Activated naive CD4-positive, alpha-beta T cell treated with anti-CD3 and anti-CD28 coated beads, Interleukin-2, amount 10 ng/mL, durations not matched to agents 7 days and 5 days (primary cell): ENCODE data around the gene CSGALNACT2.
"Not testable (repeated sequence)": the region's sequence is repeated elsewhere in the genome, so short reads cannot be mapped to it uniquely, and the experiment has no call there.

Experiments
- CTCF ChIA-PET: fragments of 350-600 bp; sonication (Branson Sonifier 250); formaldehyde crosslinking; loops from one replicate; lab custom pipeline; 2021; ENCODE audit warnings: antibody characterized with exemption; lab: Charles Lee
- DNase-seq: peaks from one replicate; pipeline ENCODE4 v3.0.0-alpha.2; 2020
- H3K27ac Mint-ChIP-seq: one replicate; pipeline ENCODE4 v1.8.0; 2021; ENCODE audit warnings: mild to moderate bottlenecking, moderate library complexity, mixed read lengths
- H3K27me3 Mint-ChIP-seq: one replicate; pipeline ENCODE4 v1.8.0; 2021; ENCODE audit warnings: mild to moderate bottlenecking, mixed read lengths
- H3K36me3 Mint-ChIP-seq: one replicate; pipeline ENCODE4 v1.8.0; 2021; ENCODE audit warnings: mixed read lengths
- H3K4me1 Mint-ChIP-seq: one replicate; pipeline ENCODE4 v1.8.0; 2021; ENCODE audit warnings: mixed read lengths
- H3K4me3 Mint-ChIP-seq: one replicate; pipeline ENCODE4 v1.8.0; 2021; ENCODE audit warnings: mild to moderate bottlenecking, moderate library complexity, mixed read lengths
- H3K9me3 Mint-ChIP-seq: one replicate; pipeline ENCODE4 v1.8.0; 2021; ENCODE audit warnings: mixed read lengths

Gene CSGALNACT2

DNA sequence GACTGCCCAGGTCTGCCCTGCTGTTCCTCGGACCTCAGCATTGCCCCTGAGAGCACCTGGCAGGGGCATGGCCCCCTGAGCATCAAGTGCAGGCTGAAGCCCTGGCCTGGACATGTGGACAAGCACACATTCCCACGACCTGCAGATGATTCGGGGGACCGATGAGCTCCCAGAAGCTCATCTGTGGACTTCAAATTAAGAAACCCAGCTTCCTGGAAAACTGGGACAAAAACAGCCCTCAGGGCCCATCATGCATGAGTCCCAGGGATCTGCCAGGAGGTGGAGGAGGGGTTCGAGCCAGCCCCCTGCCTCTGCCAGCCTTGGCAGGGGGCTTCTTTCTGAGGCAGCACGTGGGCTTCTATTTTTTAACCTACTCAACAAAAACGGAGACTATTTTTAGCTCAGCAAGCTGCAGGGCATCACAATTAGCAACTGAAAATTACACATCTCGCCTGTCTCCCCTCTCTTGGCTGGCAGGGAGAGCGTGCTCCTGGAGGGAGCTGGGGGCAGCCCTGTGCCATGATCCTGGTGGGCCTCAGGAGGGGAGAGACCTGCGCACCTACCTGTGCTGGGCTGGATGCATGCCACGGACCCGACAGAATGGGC, 76.8 kb downstream of the CSGALNACT2 start:
- Mint-ChIP-seq H3K9me3 (no peaks in the 10 kb centered on the region), H3K27me3 (peaks cover 44% of the 10 kb centered on the region), H3K4me1 (no peaks in the 10 kb centered on the region), H3K27ac (no peak overlapping the region), H3K4me3 (no peak overlapping the region), H3K36me3 (no peaks in the 10 kb centered on the region)
- DNase-seq: no peak
- CTCF ChIA-PET: interaction anchor here (4.2 kb wide), 1 partner anchor 11 kb away, joined by 35 read pairs; no protein-coding TSS in a partner anchor

- no peak overlapping the region for H3K27ac Mint-ChIP-seq
- H3K36me3 Mint-ChIP-seq: no peaks in the 10 kb centered on the region
- H3K9me3 Mint-ChIP-seq: no peaks in the 10 kb centered on the region
- CTCF ChIA-PET: interaction anchor here (0.8 to 4.2 kb wide), 2 partner anchors 12 to 40 kb away, joined by 3 to 35 read pairs; no protein-coding TSS in a partner anchor
- no peaks in the 10 kb centered on the region for H3K4me1 Mint-ChIP-seq
- H3K27me3 Mint-ChIP-seq: peaks cover 44% of the 10 kb centered on the region
- no peak overlapping the region for H3K4me3 Mint-ChIP-seq
- no peak for DNase-seq
Measured at GRCh38 chr10:43215758-43216455, 77.7 kb downstream of the CSGALNACT2 start.

DNA sequence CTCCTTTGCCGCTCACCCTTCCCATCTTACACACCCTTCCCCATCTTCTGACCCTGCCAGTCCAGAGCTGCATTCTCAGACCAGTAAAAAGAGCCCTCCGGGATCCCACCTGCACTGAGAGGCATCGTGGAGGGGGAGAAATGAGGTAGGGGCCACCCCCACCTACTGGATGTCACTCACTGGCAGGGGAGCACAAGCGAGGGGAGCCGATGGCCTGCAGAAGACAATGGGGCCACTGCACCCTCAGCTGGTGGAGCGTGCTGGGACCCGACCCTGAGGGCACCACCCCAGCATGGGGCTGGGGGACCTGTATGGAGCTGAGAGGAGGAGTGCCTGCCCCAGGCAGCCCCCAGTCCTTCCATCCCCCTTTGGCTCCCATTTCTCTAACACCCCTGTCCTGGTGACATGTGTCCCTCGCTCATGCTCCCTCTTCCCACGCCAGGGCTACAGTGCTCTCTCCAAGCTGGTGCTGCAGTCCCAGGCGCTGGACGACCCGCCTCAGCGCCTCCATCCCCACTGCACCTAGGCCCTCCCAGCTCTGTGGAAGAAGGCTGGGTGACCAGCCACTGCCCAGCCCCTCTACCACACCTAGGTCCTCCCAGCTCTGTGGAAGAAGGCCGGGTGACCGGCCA, 78.8 kb downstream of the CSGALNACT2 start:
- DNase-seq: no peak
- Mint-ChIP-seq H3K27ac (no peak overlapping the region), H3K36me3 (no peaks in the 10 kb centered on the region), H3K9me3 (no peaks in the 10 kb centered on the region), H3K27me3 (peaks cover 48% of the 10 kb centered on the region), H3K4me1 (no peaks in the 10 kb centered on the region), H3K4me3 (no peak overlapping the region)
- CTCF ChIA-PET: interaction anchor here (0.8 kb wide), 1 partner anchor 39 kb away, joined by 3 read pairs; no protein-coding TSS in a partner anchor

GRCh38 chr10:43217563-43218205, 79.4 kb downstream of the CSGALNACT2 start:
- Mint-ChIP-seq H3K36me3 (no peaks in the 10 kb centered on the region), H3K27ac (no peak overlapping the region), H3K9me3 (no peaks in the 10 kb centered on the region), H3K4me1 (no peaks in the 10 kb centered on the region), H3K4me3 (no peak overlapping the region), H3K27me3 (peaks cover 50% of the 10 kb centered on the region)
- CTCF ChIA-PET: interaction anchor here (1.7 kb wide), 1 partner anchor 13 kb away, joined by 8 read pairs; no protein-coding TSS in a partner anchor
- no peak for DNase-seq

- Mint-ChIP-seq H3K36me3 (no peaks in the 10 kb centered on the region), H3K27ac (no peak overlapping the region), H3K27me3 (peaks cover 51% of the 10 kb centered on the region), H3K4me1 (no peaks in the 10 kb centered on the region), H3K9me3 (no peaks in the 10 kb centered on the region), H3K4me3 (no peak overlapping the region)
- DNase-seq: no peak
- CTCF ChIA-PET: interaction anchor here (1.7 kb wide), 1 partner anchor 13 kb away, joined by 8 read pairs; no protein-coding TSS in a partner anchor
Measured at GRCh38 chr10:43218206-43218950, 80.1 kb downstream of the CSGALNACT2 start.

DNA sequence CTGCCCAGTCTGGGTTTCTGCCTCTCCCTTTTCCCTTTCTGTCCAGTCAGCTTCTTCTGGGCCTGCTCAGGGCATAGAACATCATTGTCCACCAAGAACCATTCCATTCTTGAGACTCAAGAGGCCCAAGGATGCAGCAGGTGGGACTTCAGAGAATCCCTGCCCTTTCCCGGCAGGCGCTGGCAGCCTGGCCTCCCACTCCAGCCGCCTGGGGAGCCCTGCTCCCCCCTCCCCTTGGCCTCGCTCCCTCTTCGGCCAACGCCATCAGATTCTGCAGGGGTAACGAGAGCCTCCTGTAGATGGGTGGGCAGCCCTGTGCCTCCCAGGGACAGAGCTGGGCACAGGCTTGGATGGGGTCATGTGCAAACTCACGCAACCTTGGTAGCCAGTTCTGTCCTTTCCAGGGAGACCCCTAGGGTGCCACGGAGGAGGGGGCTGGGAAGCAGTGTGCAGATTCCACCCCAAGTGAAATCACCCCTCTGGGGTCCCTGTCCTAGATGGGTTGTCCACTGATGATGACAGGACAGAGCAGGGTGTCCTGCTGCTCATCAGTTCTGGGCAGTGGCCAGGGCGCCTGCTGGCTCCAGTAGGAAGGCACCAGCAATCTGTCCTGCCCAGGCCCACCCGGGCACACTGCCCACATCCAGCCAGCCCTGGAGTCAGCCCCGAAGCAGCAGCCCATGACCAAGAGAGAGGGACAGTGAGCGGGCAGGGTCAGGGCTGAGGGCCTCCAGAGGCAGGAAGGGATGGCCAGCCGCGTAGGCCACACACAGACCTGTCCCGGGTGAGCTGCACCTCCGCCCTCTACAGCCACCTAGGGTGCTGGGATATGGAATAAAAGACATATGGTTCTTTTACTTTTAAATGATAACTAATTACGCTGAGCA, 80.9 kb downstream of the CSGALNACT2 start:
- Mint-ChIP-seq H3K36me3 (no peaks in the 10 kb centered on the region), H3K27ac (no peak overlapping the region), H3K9me3 (no peaks in the 10 kb centered on the region), H3K4me1 (no peaks in the 10 kb centered on the region), H3K27me3 (peaks cover 46% of the 10 kb centered on the region), H3K4me3 (no peak overlapping the region)
- no peak for DNase-seq
- CTCF ChIA-PET: interaction anchor here (1.7 kb wide), 1 partner anchor 14 kb away, joined by 8 read pairs; no protein-coding TSS in a partner anchor

DNA sequence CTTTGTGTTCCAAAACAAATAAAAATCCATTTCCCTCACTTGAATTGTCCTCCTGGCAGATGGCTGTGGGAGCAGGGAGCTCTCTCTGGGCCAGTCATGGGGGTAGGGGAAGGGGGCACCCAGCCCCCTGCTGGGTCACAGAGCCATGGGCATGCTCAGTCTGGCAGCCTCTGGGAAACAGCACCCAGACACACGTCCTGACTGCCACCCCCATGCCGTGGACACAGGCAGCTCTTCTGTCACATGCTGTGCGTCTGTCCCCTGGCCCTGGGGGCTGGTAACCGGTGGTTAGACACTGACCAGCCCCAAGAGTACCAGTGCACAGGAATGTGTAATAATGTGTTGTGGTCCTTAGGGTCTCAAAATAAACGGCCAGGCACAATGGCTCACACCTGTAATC, 81.6 kb downstream of the CSGALNACT2 start:
- Mint-ChIP-seq H3K9me3 (no peaks in the 10 kb centered on the region), H3K27me3 (peaks cover 46% of the 10 kb centered on the region), H3K27ac (no peak overlapping the region), H3K4me3 (no peak overlapping the region), H3K36me3 (no peaks in the 10 kb centered on the region), H3K4me1 (no peaks in the 10 kb centered on the region)
- DNase-seq: peak; percentile 5
- CTCF ChIA-PET: interaction anchor here (1.6 kb wide), 1 partner anchor 15 kb away, joined by 10 read pairs; no protein-coding TSS in a partner anchor

DNA sequence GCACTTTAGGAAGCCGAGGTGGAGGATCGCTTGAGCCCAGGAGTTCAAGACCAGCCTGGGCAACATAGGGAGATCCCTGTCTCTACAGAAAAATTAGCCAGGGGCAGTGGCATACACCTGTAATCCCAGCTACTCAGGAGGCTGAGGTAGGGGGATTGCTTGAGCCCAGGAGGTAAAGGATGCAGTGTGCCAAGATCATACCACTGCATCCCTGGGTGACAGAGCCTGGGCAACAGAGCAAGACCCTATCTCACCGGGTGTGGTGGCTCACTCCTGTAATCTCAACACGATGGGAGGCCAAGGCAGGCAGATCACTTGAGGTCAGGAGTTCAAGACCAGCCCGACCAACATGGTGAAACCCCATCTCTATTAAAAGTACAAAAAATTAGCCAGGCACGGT, 82.0 kb downstream of the CSGALNACT2 start:
- H3K27ac Mint-ChIP-seq, H3K36me3 Mint-ChIP-seq, H3K4me1 Mint-ChIP-seq, H3K9me3 Mint-ChIP-seq, H3K4me3 Mint-ChIP-seq: not testable (repeated sequence)
- DNase-seq: peak; percentile 13
- CTCF ChIA-PET: interaction anchor here (1.6 kb wide), 1 partner anchor 15 kb away, joined by 10 read pairs; no protein-coding TSS in a partner anchor
- peaks cover 50% of the 10 kb centered on the region for H3K27me3 Mint-ChIP-seq

- no peaks in the 10 kb centered on the region for H3K36me3 Mint-ChIP-seq
- H3K4me1 Mint-ChIP-seq: no peaks in the 10 kb centered on the region
- DNase-seq: peak; percentile 14
- CTCF ChIA-PET: interaction anchor here (1.4 to 2.2 kb wide), 3 partner anchors 16 to 240 kb away, joined by 4 to 10 read pairs (median 5); no protein-coding TSS in a partner anchor
- H3K27ac Mint-ChIP-seq: no peak overlapping the region
- H3K4me3 Mint-ChIP-seq: no peak overlapping the region
- no peaks in the 10 kb centered on the region for H3K9me3 Mint-ChIP-seq
- H3K27me3 Mint-ChIP-seq: peaks cover 56% of the 10 kb centered on the region
Measured at GRCh38 chr10:43220657-43221418, 82.6 kb downstream of the CSGALNACT2 start.

DNA sequence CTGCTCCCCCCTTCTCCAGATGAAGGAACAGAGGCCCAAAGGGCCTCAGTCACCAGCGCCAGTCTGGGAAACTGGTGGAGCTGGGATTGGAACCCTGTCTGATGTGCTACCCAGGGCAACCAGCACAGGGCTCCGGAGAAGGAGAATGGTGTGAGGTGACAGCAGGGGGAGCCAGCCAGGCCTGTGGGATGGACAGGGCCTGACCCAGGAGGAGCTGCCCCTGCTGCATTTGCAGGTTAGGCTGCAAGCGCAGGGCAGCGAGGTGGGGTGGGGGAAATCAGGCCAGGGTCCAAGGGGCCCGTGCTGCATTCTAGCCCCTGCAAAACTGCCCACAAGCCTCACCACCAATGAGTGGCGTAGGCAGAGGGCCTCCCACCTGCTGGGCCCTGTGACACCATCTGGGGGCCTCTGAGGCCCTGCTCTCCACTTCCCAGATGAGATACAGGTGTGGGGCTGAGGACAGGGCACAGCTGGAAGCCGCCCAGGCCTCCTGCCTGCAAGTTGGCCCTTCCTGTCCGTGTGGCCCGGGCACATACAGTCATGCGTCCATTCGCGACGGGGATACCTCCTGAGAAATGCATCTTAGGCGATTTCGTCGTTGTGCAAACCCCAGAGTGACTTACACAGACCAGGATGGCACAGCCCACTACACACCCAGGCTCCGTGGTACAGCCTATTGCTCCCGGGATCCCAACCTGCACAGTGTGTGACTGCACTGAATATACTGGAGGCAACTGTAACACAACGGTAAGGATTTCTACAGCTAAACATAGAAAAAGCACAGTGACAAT, 83.4 kb downstream of the CSGALNACT2 start:
- Mint-ChIP-seq H3K36me3 (no peaks in the 10 kb centered on the region), H3K4me3 (no peak overlapping the region), H3K4me1 (no peaks in the 10 kb centered on the region), H3K9me3 (no peaks in the 10 kb centered on the region), H3K27me3 (peaks cover 63% of the 10 kb centered on the region), H3K27ac (no peak overlapping the region)
- CTCF ChIA-PET: interaction anchor here (0.6 to 2.2 kb wide), 6 partner anchors 9 to 240 kb away, joined by 3 to 10 read pairs (median 4); no protein-coding TSS in a partner anchor
- peak; percentile 21 for DNase-seq

DNA sequence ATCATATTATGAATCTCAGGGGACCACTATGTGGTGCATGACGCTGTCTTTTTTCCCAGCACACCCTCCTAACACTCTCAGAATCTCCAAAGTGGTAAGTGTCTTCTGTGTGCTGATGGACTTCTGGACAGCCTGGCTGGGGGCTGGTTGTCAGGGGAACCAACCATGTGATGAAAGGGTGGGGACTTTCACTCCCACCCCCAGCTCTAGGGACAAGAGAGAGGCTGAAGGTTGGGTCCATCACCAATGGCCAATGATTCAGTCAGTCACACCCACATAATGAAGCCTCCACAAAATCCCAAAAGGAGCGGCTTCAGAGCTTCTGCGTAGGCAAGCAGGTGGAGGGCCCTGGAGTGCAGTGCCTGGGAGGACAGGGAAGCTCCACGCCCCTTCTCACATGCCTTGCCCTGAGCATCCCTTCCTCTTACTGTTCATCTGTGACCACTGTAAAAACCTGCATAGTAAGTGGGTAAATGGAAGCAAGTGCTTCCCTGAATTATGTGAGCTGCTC, 84.0 kb downstream of the CSGALNACT2 start:
- H3K27ac Mint-ChIP-seq: no peak overlapping the region
- DNase-seq: no peak
- H3K4me1 Mint-ChIP-seq: no peaks in the 10 kb centered on the region
- H3K27me3 Mint-ChIP-seq: peaks cover 63% of the 10 kb centered on the region
- no peak overlapping the region for H3K4me3 Mint-ChIP-seq
- no peaks in the 10 kb centered on the region for H3K36me3 Mint-ChIP-seq
- CTCF ChIA-PET: interaction anchor here (0.6 to 2.2 kb wide), 7 partner anchors 9 to 239 kb away, joined by 3 to 5 read pairs (median 4); no protein-coding TSS in a partner anchor
- H3K9me3 Mint-ChIP-seq: no peaks in the 10 kb centered on the region
